ENCODE measurements around the gene OLA1.
A peak's percentile ranks its signal among the peaks of the same experiment; 100 is the strongest.

OLA1 gene

GRCh38 chr2:174120346-174120745 lies 128.0 kb downstream of the OLA1 start:
- peak; percentile 16 for DNase-seq
- ATAC-seq = peak; percentile 73

GRCh38 chr2:174117951-174118930 lies 130.1 kb downstream of the OLA1 start:
- no peak for DNase-seq

GRCh38 chr2:174112073-174112472 lies 136.3 kb downstream of the OLA1 start:
- no peak for ATAC-seq

More at GRCh38 chr2:174117951-174118930, 130.1 kb downstream of the OLA1 start:
- no peak for ATAC-seq

GRCh38 chr2:174108579-174108978 lies 139.8 kb downstream of the OLA1 start:
- DNase-seq = no peak
- no peak for ATAC-seq

More at GRCh38 chr2:174112073-174112472, 136.3 kb downstream of the OLA1 start:
- DNase-seq = no peak

GRCh38 chr2:174106736-174107135 lies 141.6 kb downstream of the OLA1 start:
- no peak for DNase-seq
- ATAC-seq = no peak

- DNase-seq = no peak
- no peak for ATAC-seq
Observed at GRCh38 chr2:174094542-174094941, 153.8 kb downstream of the OLA1 start.

GRCh38 chr2:174090476-174090875 lies 157.9 kb downstream of the OLA1 start:
- no peak for ATAC-seq
- DNase-seq = no peak

- DNase-seq = no peak
- ATAC-seq = no peak
Observed at GRCh38 chr2:174088706-174089460, 159.4 kb downstream of the OLA1 start.

GRCh38 chr2:174086708-174087107 lies 161.6 kb downstream of the OLA1 start:
- ATAC-seq (no peak), DNase-seq (no peak)

GRCh38 chr2:174085781-174086180 lies 162.6 kb downstream of the OLA1 start:
- no peak for ATAC-seq

GRCh38 chr2:174083843-174084458 lies 164.4 kb downstream of the OLA1 start:
- ATAC-seq = no peak
- DNase-seq = no peak

More at GRCh38 chr2:174085781-174086180, 162.6 kb downstream of the OLA1 start:
- DNase-seq = no peak

- ATAC-seq = no peak
- no peak for DNase-seq
Observed at GRCh38 chr2:174080672-174081121, 167.6 kb downstream of the OLA1 start.

- ATAC-seq = no peak
- DNase-seq = no peak
Observed at GRCh38 chr2:174078275-174078674, 170.1 kb downstream of the OLA1 start.

- DNase-seq (no peak), ATAC-seq (no peak)
Observed at GRCh38 chr2:174076975-174077374, 171.4 kb downstream of the OLA1 start.

- ATAC-seq (no peak), DNase-seq (no peak)
Observed at GRCh38 chr2:174076040-174076439, 172.3 kb downstream of the OLA1 start.

- no peak for DNase-seq
Observed at GRCh38 chr2:174074831-174075230, 173.5 kb downstream of the OLA1 start.

GRCh38 chr2:174072857-174073256 lies 175.5 kb downstream of the OLA1 start:
- DNase-seq (no peak), ATAC-seq (no peak)

More at GRCh38 chr2:174074831-174075230, 173.5 kb downstream of the OLA1 start:
- no peak for ATAC-seq

- DNase-seq (no peak), ATAC-seq (no peak)
Observed at GRCh38 chr2:174072069-174072468, 176.3 kb downstream of the OLA1 start.

GRCh38 chr2:174071321-174071720 lies 177.0 kb downstream of the OLA1 start:
- DNase-seq (no peak), ATAC-seq (no peak)

- no peak for ATAC-seq
- no peak for DNase-seq
Observed at GRCh38 chr2:174070281-174070680, 178.1 kb downstream of the OLA1 start.

GRCh38 chr2:174067815-174068214 lies 180.5 kb downstream of the OLA1 start:
- ATAC-seq (no peak), DNase-seq (no peak)

- ATAC-seq (no peak), DNase-seq (no peak)
Observed at GRCh38 chr2:174066871-174067270, 181.5 kb downstream of the OLA1 start.

Measured in stimulated activated naive CD8-positive, alpha-beta T cell treated with anti-CD3 and anti-CD28 coated beads, Interleukin-15, Interleukin-2, amounts not matched to agents 100 U/mL and 50 U/mL, for 24 hours (primary cell).